HG03095 (cell line): ENCODE results near the gene SPOP.

ENCODE experiments used
- ATAC-seq: cut with Tn5 transposase; IDR thresholded peaks from one replicate; pipeline ENCODE4 v1.9.1; 2021; ENCODE audit warnings: moderate library complexity; ENCODE audit not compliant: unreplicated experiment

Gene SPOP

GRCh38 chr17:49618028-49618611 lies 59.8 kb downstream of the SPOP start:
- ATAC-seq, result no peak

GRCh38 chr17:49616601-49617131 lies 61.2 kb downstream of the SPOP start:
- no peak for ATAC-seq

- ATAC-seq, result no peak
Measured at GRCh38 chr17:49616086-49616485, 61.8 kb downstream of the SPOP start.

- ATAC-seq, result no peak
Measured at GRCh38 chr17:49613182-49613800, 64.6 kb downstream of the SPOP start.

- ATAC-seq, result no peak
Measured at GRCh38 chr17:49612726-49613125, 65.2 kb downstream of the SPOP start.

- ATAC-seq, result no peak
Measured at GRCh38 chr17:49610883-49611584, 66.9 kb downstream of the SPOP start.

GRCh38 chr17:49604314-49604869 lies 73.5 kb downstream of the SPOP start:
- no peak for ATAC-seq

GRCh38 chr17:49603720-49604119 lies 74.2 kb downstream of the SPOP start:
- ATAC-seq, result no peak

GRCh38 chr17:49603238-49603637 lies 74.7 kb downstream of the SPOP start:
- no peak for ATAC-seq

GRCh38 chr17:49602783-49603182 lies 75.1 kb downstream of the SPOP start:
- no peak for ATAC-seq

- ATAC-seq, result no peak
Measured at GRCh38 chr17:49600949-49601348, 76.9 kb downstream of the SPOP start.

- no peak for ATAC-seq
Measured at GRCh38 chr17:49598918-49599317, 79.0 kb downstream of the SPOP start.

GRCh38 chr17:49597928-49598655 lies 79.8 kb downstream of the SPOP start:
- ATAC-seq, result no peak

- ATAC-seq, result no peak
Measured at GRCh38 chr17:49597436-49597835, 80.5 kb downstream of the SPOP start.

- ATAC-seq, result no peak
Measured at GRCh38 chr17:49596613-49597244, 81.2 kb downstream of the SPOP start.

GRCh38 chr17:49595980-49596379 lies 81.9 kb downstream of the SPOP start:
- ATAC-seq, result no peak

- ATAC-seq, result no peak
Measured at GRCh38 chr17:49595328-49595727, 82.6 kb downstream of the SPOP start.

- ATAC-seq, result no peak
Measured at GRCh38 chr17:49592263-49592662, 85.6 kb downstream of the SPOP start.

- ATAC-seq, result no peak
Measured at GRCh38 chr17:49590874-49591273, 87.0 kb downstream of the SPOP start.

- no peak for ATAC-seq
Measured at GRCh38 chr17:49589577-49589927, 88.3 kb downstream of the SPOP start.
